Activated naive CD4-positive, alpha-beta T cell treated with anti-CD3 and anti-CD28 coated beads, Interleukin-2, amount 50 U/mL, for 72 hours (primary cell): ENCODE data around the gene MINK1. TPM values are rescaled to one million over a fixed set of nuclear protein-coding genes. Genes with fewer than 3 reads are reported as not detected.
"Not testable (repeated sequence)": the region's sequence is repeated elsewhere in the genome, so short reads cannot be mapped to it uniquely, and the experiment has no call there.

Experiments
- ATAC-seq, 2 donors: fragments of 150-1000 bp; cut with Tn5 transposase; 2 replicates each; pipeline ENCODE4 v1.10.0; 2021; ENCODE audit warnings: mild to moderate bottlenecking in 2 of 2, moderate library complexity in 2 of 2
- DNase-seq, 2 donors: peaks; one replicate each; pipeline ENCODE4 v3.0.0; 2021 to 2022; ENCODE audit warnings: low spot score in 2 of 2
- H3K27ac Mint-ChIP-seq, 2 donors: one replicate each; pipeline ENCODE4 v1.8.0; 2022; ENCODE audit warnings: mild to moderate bottlenecking in 2 of 2, mixed read lengths in 2 of 2
- H3K36me3 Mint-ChIP-seq, 2 donors: one replicate each; pipeline ENCODE4 v1.8.0; 2022; ENCODE audit warnings: mixed read lengths in 2 of 2
- H3K9me3 Mint-ChIP-seq, 2 donors: one replicate each; pipeline ENCODE4 v1.8.0; 2022; ENCODE audit warnings: mixed read lengths in 2 of 2
- total RNA-seq, 2 donors: library from RNA; stranded (reverse); gene quantifications; one replicate each; pipeline ENCODE4 v1.2.3, GENCODE V29; 2022

MINK1 gene
- total RNA-seq, 2 donors from 2014 or later: 83.0 to 84.9 TPM

- ATAC-seq: no peak
- no peak for DNase-seq
- Mint-ChIP-seq H3K36me3 (no peaks in the 10 kb centered on the region), H3K9me3 (no peaks in the 10 kb centered on the region), H3K27ac (no peak overlapping the region)
Observed at GRCh38 chr17:4921320-4921719, 88.2 kb downstream of the MINK1 start.

DNA sequence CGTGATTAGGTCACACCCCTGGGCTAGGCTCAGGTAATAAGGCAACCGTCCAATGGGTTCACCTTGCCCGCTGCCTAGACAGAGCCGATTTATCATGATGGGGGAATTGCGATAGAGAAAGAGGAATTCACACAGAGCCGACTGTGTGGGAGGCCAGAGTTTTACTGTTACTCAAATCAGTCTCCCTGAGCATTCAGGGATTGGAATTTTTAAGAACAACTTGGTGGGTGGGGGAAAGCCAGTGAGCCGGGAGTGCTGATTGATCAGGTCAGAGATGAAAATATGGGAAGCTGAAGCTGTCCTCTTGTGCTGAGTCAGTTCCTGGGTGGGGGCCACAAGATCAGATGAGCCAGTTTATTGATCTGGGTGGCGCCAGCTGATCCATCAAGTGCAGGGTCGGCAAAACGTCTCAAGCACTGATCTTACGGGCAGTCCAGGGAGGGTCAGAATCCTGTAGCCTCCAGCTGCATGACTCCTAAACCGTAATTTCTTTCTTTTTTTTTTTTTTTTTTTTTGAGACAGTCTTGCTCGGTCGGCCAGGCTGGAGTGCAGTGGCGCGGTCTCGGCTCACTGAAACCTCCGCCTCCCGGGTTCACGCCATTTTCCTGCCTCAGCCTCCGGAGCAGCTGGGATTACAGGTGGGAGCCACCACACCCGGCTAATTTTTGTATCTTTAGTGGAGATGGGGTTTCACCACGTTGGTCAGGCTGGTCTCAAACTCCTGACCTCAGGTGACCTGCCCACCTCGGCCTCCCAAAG is 93.6 kb downstream of the MINK1 start:
- not testable (repeated sequence) for H3K36me3 Mint-ChIP-seq, DNase-seq, H3K27ac Mint-ChIP-seq, ATAC-seq, H3K9me3 Mint-ChIP-seq

DNA sequence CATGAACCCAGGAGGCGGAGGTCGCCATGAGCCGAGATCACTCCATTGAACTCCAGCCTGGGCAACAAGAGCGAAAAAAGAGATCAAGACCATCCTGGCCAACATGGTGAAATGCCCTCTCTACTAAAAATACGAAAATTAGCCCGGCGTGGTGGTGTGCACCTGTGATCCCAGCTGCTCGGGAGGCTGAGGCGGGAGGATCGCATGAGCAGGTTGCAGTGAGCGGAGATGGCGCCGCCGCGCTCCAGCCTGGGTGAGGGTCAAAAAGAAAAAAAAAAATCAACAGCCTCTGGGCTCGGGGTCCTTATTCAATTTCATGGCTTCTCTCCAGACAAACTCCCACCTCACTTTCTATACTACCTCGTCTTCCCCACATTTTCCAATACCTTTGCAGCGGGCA is 95.7 kb downstream of the MINK1 start:
- ATAC-seq (no peak), DNase-seq (no peak)
- no peak overlapping the region for H3K27ac Mint-ChIP-seq
- no peaks in the 10 kb centered on the region for H3K9me3 Mint-ChIP-seq
- no peaks in the 10 kb centered on the region for H3K36me3 Mint-ChIP-seq

DNA sequence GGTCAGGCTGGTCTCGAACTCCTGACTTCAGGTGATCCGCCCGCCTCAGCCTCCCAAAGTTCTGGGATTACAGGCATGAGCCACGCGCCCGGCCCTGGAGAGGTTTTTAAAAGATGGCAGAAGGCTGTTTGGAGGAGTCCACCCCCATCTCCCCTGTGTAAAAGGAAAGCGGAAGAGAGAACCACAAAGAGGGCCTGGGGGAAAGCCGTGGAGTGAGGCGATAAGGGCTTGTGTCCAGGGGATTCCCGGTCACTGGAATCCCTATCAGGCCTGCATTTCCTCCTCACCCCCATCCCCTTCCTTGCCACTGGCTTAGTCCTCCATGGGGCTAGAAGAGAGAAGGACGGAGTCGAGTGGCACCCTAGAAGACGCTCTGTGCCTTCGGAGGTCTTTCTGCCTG is 98.8 kb downstream of the MINK1 start, which contains the start of gene GP1BA:
Gene GP1BA, plus strand, starts transcription at position 315 of the 400 bp plus-strand sequence. CDS start 328 bp downstream, outside the sequence.
- Mint-ChIP-seq H3K36me3 (no peaks in the 10 kb centered on the region), H3K9me3 (no peaks in the 10 kb centered on the region), H3K27ac (peak within 1 kb of the TSS in 1 of 2 donors; percentile 52)
- DNase-seq (no peak), ATAC-seq (no peak)

- H3K27ac Mint-ChIP-seq: no peak overlapping the region
- H3K9me3 Mint-ChIP-seq: no peaks in the 10 kb centered on the region
- H3K36me3 Mint-ChIP-seq: no peaks in the 10 kb centered on the region
- ATAC-seq: no peak
- no peak for DNase-seq
Observed at GRCh38 chr17:4932756-4933155, 99.6 kb downstream of the MINK1 start.

DNA sequence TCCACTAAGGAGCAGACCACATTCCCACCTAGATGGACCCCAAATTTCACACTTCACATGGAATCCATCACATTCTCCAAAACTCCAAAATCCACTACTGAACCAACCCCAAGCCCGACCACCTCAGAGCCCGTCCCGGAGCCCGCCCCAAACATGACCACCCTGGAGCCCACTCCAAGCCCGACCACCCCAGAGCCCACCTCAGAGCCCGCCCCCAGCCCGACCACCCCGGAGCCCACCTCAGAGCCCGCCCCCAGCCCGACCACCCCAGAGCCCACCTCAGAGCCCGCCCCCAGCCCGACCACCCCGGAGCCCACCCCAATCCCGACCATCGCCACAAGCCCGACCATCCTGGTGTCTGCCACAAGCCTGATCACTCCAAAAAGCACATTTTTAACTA is 100.5 kb downstream of the MINK1 start:
- peak overlapping the region in 1 of 2 donors; percentile 56 for H3K27ac Mint-ChIP-seq
- DNase-seq (no peak), ATAC-seq (no peak)
- peaks cover 0 to 6% of the 10 kb centered on the region in 2 donors for H3K36me3 Mint-ChIP-seq
- H3K9me3 Mint-ChIP-seq: no peaks in the 10 kb centered on the region

GRCh38 chr17:4934173-4934979 is 101.2 kb downstream of the MINK1 start:
- Mint-ChIP-seq H3K36me3 (peaks cover 4 to 13% of the 10 kb centered on the region in 2 donors), H3K27ac (peak overlapping the region; percentile 27 to 56), H3K9me3 (no peaks in the 10 kb centered on the region)
- DNase-seq (peak in 1 of 2 donors; percentile 78), ATAC-seq (peak in 1 of 2 donors; percentile 88)

DNA sequence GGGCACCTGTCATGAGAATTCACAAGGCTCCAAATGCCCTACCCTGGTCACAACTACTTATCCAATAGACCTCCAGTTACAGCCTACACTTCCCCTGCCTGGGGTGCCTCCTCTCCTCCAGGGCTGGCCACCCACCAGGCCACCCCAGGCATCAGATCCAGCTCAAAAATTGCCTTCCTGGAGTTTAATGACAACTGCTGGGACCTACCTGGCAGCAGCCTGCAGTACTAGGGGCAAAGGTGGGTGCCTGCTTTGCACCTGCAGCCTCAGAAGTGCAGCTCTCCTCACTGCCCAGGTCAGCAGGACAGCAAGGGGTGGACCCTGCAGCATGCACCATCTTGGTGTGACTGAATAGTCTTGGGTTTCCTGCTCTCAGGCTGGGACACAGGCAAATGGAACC is 102.5 kb downstream of the MINK1 start:
- DNase-seq: no peak
- peak overlapping the region in 1 of 2 donors; percentile 51 for H3K27ac Mint-ChIP-seq
- ATAC-seq: no peak
- H3K36me3 Mint-ChIP-seq: peaks cover 11 to 22% of the 10 kb centered on the region in 2 donors
- no peaks in the 10 kb centered on the region for H3K9me3 Mint-ChIP-seq

DNA sequence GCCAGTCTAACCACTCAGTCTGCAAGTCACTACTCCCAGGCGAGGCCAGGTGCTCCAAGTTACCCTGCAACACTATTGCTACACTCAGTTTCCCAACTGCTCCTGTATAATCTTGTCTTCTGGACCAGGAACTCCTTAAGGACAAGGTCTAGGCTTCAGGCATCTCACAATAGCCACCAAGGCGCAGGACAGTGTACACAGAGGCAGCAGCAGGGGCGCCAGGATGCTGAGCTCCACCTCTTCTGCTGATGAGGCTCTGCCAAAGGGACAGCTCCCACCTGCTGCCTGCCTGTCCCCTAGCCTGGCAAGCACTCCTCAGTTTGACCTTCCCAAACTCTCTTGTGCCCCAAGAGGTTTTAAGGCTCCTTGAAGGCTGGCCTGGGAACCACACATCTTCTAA is 103.3 kb downstream of the MINK1 start:
- DNase-seq (no peak), ATAC-seq (no peak)
- Mint-ChIP-seq H3K9me3 (no peaks in the 10 kb centered on the region), H3K27ac (peak overlapping the region; percentile 51 to 70), H3K36me3 (peaks cover 19 to 30% of the 10 kb centered on the region in 2 donors)

- ATAC-seq (no peak), DNase-seq (no peak)
- no peaks in the 10 kb centered on the region for H3K9me3 Mint-ChIP-seq
- peaks cover 30 to 41% of the 10 kb centered on the region in 2 donors for H3K36me3 Mint-ChIP-seq
- H3K27ac Mint-ChIP-seq: peak overlapping the region in 1 of 2 donors; percentile 51
Observed at GRCh38 chr17:4937553-4937952, 104.4 kb downstream of the MINK1 start.

- no peaks in the 10 kb centered on the region for H3K9me3 Mint-ChIP-seq
- H3K36me3 Mint-ChIP-seq: peaks cover 35 to 46% of the 10 kb centered on the region in 2 donors
- DNase-seq: no peak
- no peak for ATAC-seq
- peak overlapping the region; percentile 87 to 98 for H3K27ac Mint-ChIP-seq
Observed at GRCh38 chr17:4938069-4938491, 104.9 kb downstream of the MINK1 start.

DNA sequence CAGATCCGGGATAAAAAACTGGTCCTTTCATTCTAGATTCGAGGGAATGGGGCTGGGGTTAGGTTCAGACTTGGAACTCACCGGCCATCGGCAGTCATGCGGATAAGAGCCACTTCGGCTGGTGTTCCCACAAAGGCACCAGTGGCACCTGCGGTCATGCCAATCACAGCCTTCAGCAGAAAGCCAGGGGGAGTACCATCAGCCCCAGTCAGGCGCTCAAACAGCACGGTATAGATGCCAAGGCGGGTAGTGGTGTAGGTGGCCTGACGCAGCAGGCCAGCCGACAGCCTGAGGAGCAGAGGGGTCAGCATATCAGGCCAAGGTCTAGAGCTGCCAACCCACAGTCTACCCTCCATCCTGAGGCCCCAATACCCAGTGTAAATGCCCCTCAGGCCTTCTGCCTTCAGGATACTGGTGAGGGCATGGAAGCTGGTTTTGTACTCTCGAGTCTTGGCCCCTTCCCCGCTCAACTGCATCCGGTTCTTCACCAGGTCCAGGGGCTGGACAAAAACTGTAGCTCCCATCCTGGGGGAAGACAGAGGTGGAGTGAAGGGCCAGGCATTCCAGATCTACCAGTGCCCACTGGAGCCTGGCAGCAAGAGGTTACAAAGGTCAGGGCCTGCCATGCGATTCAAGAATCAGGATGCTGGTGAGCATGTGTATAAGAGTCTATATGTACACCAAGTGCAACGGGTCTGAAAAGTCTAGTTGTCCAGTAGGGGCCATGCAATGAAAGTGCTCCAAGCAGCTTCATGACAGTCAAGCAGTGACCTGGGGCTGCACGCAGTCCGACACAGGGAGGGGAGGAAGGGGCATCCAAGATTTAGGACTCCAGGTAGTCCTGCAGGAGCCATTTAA is 105.8 kb downstream of the MINK1 start:
- DNase-seq: no peak
- H3K36me3 Mint-ChIP-seq: peaks cover 39 to 52% of the 10 kb centered on the region in 2 donors

DNA sequence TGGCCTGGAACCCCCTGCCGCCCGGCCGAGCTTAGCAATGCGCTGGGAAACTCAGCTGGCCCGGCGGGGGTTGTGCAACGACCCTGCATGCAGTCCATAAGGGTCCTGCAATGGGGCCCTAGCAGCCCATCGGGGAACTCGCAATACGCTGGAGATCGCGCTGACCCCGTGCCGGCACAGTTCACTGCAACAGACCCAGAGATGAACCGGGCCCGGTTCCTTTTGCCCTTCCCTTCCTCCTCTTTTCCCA is 106.3 kb downstream of the MINK1 start:
- ATAC-seq: peak in 1 of 2 donors; percentile 0
- peak overlapping the region; percentile 93 to 98 for H3K27ac Mint-ChIP-seq
- H3K9me3 Mint-ChIP-seq: no peaks in the 10 kb centered on the region
- peaks cover 43 to 57% of the 10 kb centered on the region in 2 donors for H3K36me3 Mint-ChIP-seq
- DNase-seq: no peak

More for the DNA sequence above, 105.8 kb downstream of the MINK1 start:
- peak overlapping the region; percentile 93 to 98 for H3K27ac Mint-ChIP-seq
- no peaks in the 10 kb centered on the region for H3K9me3 Mint-ChIP-seq
- no peak for ATAC-seq

GRCh38 chr17:4939796-4940554 is 106.8 kb downstream of the MINK1 start, which contains the start of the genes RNF167 and SLC25A11:
Gene RNF167, plus strand, starts transcription at chr17:4940268. Its CDS starts 642 bp downstream, at chr17:4940910.
Gene SLC25A11, minus strand, starts transcription at chr17:4940046. Its CDS starts 136 bp downstream, at chr17:4939910.
- DNase-seq (peak; percentile 96 to 97), ATAC-seq (peak; percentile 83 to 84)
- no peaks in the 10 kb centered on the region for H3K9me3 Mint-ChIP-seq
- peaks cover 48 to 62% of the 10 kb centered on the region in 2 donors for H3K36me3 Mint-ChIP-seq
- peak within 1 kb of the TSS; percentile 97 to 98 for H3K27ac Mint-ChIP-seq

DNA sequence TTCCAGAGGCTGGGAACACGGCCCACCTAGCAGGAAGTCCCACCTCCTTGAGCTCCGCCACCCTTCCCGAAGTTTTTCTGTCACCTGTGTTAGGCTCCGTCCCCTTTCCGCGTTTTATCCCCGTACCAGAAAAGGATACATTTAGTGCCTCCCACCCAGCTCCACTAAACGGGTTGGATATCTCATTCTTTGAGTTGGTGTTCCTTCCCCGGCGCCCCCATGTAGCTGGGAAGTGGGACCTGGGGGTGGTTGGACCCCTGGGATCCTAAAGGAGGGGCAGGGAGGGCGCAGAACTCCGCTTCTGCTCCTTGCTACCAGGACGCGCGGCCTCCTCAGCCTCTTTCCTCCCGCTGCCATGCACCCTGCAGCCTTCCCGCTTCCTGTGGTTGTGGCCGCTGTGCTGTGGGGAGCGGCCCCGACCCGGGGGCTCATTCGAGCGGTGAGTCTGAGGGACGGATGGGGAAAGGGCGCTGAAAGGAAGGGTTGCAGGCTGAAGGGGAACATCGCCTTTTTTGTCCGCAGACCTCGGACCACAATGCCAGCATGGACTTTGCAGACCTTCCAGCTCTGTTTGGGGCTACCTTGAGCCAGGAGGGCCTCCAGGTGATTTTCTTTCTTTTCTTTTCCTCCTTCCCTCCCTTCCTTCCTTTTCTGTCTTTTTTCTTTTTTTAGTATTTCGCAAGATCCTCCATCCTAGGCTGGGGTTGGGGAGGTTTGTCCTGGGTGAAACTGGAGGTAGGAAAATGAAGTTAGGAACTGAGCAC is 107.6 kb downstream of the MINK1 start:
- peak in 1 of 2 donors; percentile 78 for DNase-seq
- Mint-ChIP-seq H3K36me3 (peaks cover 56 to 70% of the 10 kb centered on the region in 2 donors), H3K9me3 (no peaks in the 10 kb centered on the region), H3K27ac (peak overlapping the region; percentile 97 to 98)
- ATAC-seq: peak in 1 of 2 donors; percentile 7
